CD4-positive, alpha-beta T cell treated with Interleukin-15 for 4 hours (primary cell): ENCODE measurements around the gene CCDC171.
"Not testable (repeated sequence)": the region's sequence is repeated elsewhere in the genome, so short reads cannot be mapped to it uniquely, and the experiment has no call there.

Source experiments
- DNase-seq: peaks from one replicate; pipeline ENCODE4 v3.0.0-alpha.2; 2020; ENCODE audit warnings: low spot score

CCDC171 gene

GRCh38 chr9:15697446-15697851 lies 144.6 kb downstream of the CCDC171 start:
- no peak for DNase-seq

GRCh38 chr9:15699876-15700559 lies 147.2 kb downstream of the CCDC171 start:
- not testable (repeated sequence) for DNase-seq

- DNase-seq, result no peak
These were observed 154.2 kb downstream of the CCDC171 start for GRCh38 chr9:15707000-15707399.

GRCh38 chr9:15711531-15711930 lies 158.7 kb downstream of the CCDC171 start:
- no peak for DNase-seq

DNA sequence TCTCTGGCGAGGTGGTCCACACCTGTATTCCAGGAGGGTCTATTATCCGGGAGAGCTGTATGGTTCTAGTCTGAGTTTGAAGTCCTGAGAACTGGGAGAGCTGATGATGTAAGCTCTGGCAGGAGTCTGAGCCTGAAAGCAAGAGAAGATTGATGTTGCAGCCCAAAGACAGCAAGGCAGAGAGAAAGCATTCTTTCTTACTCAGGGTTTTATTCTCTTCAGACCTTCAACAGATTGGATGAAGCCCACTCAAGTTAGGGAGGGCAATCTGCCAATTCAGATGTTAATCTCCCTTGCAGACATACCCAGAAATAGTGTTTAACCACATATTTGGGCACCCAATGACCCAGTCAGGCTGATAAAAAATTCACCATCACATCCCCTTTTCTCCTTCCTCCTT lies 159.1 kb downstream of the CCDC171 start:
- DNase-seq, result no peak

DNA sequence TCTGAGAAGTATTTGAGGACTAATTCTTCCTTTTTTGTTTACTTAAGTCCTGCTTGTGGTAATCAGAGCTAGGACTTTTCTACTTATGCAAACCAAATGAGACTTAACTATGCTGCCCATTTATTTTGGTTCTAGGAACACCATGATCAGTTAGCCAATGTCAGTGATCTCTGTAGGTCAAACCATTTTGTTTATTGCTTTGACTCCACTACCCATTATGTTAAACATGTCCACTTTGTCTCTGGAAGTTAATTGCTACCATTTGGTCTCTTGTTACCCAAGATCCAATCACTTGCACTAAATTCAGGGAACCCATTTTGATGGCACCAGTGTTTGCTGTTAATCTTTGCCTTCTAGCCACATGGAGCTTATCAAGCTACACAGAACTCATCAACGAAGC lies 161.9 kb downstream of the CCDC171 start:
- DNase-seq, result no peak

- no peak for DNase-seq
These were observed 164.6 kb downstream of the CCDC171 start for GRCh38 chr9:15717290-15717967.

DNA sequence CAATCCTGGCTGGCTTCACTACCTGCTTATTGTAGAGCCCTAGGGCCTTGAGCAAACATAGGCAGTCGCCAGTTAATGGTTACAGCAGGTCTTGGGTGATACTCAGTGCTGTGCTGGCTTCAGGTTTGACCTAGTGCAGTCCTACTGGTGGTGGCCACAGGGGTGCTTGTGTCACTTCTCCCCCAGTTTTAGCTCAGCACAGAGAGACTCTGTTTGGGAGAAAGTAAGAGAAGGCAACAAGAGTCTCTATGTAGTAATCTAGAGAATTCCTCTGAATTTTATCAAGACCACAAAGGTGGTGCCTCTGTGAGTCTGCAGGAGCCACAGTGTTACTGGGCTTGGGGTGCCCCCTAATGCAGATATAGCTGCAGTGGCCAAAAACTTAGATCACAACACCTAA lies 165.6 kb downstream of the CCDC171 start:
- no peak for DNase-seq

DNA sequence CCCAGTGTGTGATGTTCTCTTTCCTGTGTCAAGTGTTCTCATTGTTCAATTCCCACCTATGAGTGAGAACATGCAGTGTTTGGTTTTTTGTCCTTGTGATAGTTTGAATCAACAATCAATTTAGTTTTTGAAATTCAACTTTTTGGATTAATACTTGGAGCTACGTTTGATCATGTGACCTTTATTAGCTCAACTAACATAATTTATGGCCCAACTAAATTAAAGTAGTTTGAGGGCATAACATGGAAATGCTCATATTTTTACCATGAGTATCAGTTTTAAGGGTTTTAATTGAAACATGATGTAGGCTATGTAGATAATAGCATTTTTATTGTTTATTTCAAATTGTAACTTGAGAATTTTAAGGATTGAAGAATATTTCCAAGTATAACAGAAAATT lies 168.0 kb downstream of the CCDC171 start:
- DNase-seq, result no peak

GRCh38 chr9:15722888-15723287 lies 170.0 kb downstream of the CCDC171 start:
- no peak for DNase-seq

GRCh38 chr9:15724016-15724415 lies 171.2 kb downstream of the CCDC171 start:
- DNase-seq, result no peak

- DNase-seq, result no peak
These were observed 171.8 kb downstream of the CCDC171 start for GRCh38 chr9:15724612-15725011.

DNA sequence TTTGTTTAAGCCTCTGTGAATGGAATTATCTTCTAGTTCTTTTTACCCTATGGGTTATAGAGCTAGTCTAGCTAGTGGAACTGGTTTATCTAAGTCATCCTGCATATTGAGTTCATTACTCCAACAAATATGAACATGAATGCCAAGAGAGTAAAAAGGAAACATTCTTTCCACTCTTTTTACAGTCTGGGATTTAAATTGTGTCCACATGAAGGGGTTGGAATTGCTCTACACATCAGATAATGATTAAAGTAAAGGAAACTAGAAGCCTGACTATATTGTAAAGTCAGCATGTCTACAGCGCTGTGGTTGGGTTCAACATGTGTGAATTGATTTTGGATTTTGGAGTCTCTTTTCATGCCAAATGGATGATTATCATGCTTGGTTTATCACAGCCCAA lies 173.1 kb downstream of the CCDC171 start:
- no peak for DNase-seq

GRCh38 chr9:15729507-15729906 lies 176.7 kb downstream of the CCDC171 start:
- DNase-seq, result no peak

GRCh38 chr9:15735083-15735857 lies 182.4 kb downstream of the CCDC171 start:
- no peak for DNase-seq

DNA sequence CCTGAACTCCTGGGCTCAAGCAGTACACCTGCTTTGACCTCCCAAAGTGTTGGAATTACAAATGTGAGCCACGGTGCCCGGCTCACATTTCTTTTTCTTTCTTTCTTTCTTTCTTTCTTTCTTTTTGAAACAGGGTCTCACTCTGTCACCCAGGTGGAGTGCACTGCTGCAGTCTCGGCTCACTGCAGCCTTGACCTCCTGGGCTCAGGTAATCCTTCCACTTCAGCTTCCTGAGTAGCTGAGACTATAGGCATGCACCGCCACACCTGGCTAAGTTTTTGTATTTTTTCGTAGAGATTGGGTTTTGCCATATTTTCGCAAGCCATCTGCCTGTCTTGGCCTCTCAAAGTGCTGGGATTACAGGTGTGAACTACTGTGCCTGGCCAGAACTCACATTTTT lies 183.7 kb downstream of the CCDC171 start:
- DNase-seq, result no peak

GRCh38 chr9:15738011-15738410 lies 185.2 kb downstream of the CCDC171 start:
- no peak for DNase-seq

DNA sequence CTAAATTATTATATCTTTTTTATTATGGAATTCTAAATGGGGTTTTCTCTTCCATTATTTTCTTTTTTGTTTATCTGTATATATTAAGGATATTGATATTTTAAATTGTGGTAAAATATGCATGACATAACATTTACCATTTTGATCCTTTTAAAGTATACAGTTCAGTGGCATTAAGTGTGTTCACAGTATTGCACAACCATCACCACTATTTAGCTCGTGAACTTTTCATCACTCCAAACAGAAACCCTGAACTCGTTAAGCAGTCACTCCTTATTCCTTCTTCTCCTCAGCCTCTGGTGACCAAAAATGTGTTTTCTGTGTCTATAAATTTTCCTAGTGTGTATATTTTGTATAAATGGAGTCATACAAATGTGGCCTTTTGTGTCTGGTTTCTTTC lies 188.2 kb downstream of the CCDC171 start:
- no peak for DNase-seq

DNA sequence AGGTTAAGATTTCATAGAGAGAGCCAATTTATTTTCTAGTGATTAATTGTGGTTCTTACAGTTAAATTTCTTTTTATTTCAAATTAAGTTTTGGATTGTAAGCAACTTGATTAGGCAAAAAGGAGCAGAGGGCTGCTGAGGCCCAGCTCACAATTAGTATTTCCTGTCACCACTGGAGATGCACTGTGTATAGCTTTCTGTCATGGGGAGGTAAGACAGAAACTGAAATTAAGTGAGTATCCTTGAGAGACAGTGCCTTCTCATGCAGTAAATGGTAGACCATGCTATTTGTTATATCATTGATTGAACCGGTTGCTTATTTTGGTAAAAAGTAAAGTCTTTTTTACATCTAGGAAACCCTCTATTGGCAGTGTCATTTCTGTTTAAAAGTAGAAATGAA lies 190.7 kb downstream of the CCDC171 start:
- no peak for DNase-seq

DNA sequence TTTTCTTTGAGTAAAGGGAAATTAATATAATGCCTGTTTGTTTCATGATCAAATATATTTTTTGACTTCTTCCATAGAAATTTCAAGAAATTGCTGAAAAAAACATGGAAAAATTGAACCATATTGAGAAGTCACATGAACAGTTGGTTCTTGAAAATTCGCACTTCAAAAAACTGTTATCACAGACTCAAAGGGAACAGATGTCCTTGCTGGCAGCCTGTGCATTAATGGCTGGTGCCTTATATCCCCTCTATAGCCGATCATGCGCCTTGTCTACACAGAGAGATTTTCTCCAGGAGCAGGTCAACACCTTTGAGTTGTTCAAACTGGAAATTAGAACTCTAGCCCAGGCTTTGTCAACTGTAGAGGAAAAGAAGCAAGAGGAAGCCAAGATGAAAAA lies 191.4 kb downstream of the CCDC171 start:
- DNase-seq, result no peak

DNA sequence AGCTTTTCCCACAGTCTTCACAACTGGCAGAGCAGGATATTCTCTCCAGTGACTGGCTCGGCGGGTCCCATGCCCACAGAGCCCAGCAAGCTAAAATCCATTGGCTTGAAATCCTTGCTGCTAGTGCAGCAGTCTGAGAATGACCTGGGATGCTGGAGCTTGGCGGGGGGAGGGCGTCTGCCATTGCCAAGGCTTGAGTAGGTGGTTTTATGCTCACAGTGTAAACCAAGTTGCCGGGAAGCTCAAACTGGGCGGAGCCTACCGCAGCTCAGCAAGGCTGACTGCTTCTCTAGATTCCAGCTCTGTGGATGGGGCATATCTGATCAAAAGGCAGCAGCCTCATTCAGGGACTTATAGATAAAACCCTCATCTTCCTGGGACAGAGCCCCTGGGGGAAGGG lies 194.1 kb downstream of the CCDC171 start:
- no peak for DNase-seq

DNA sequence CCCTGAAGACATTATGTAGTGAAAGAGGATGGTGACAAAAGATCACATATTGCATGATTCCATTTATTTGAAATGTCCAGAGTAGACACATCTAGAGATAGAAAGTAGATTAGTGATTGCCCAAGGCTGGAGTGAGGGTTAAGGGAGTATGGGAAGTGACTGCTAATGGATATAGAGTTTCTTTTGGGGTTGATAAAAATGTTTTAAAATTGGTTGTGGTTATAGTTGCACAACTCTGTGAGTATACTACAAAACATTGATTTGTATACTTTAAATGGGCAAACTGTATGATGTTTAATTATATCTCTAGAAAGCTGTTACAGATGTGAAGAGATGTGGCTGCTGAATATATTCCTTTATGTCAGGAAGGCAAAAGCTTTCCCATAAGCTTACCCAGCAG lies 202.8 kb downstream of the CCDC171 start:
- DNase-seq, result no peak

DNA sequence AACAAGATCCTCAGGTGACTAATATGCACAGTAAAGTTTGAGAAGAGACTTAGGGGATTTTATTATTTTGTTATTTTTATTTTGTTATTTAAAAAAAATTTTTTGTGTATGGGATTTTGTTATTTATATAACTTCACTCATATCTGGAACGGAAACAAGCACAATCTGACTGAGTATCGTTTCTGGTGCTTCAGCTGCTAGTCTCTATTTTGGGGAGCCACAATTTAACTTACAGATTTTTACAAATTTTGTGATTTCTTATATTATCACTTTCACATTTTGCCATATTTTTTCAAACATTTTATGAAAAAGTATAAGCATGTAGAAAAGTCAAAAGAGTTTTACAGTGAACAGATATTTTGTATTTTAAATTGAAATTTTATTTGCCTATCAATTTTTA lies 208.7 kb downstream of the CCDC171 start:
- DNase-seq, result no peak
